Nephron progenitor cell (in vitro differentiated cells): ENCODE results near the gene TMOD2.
"Not testable (repeated sequence)": the region's sequence is repeated elsewhere in the genome, so short reads cannot be mapped to it uniquely, and the experiment has no call there.

Experiments used
- DNase-seq: peaks from one replicate; pipeline ENCODE4 v3.0.0; 2021
- H3K27ac Mint-ChIP-seq: 2 replicates; pipeline ENCODE4 v1.8.0; 2021; ENCODE audit warnings: mild to moderate bottlenecking, moderate library complexity, mixed read lengths
- H3K27me3 Mint-ChIP-seq: 2 replicates; pipeline ENCODE4 v1.8.0; 2021; ENCODE audit warnings: mild to moderate bottlenecking, low read depth, mixed read lengths; ENCODE audit not compliant: poor library complexity
- H3K36me3 Mint-ChIP-seq: 2 replicates; pipeline ENCODE4 v1.8.0; 2021; ENCODE audit warnings: low read depth, mixed read lengths
- H3K4me1 Mint-ChIP-seq: 2 replicates; pipeline ENCODE4 v1.8.0; 2021; ENCODE audit warnings: mixed read lengths
- H3K4me3 Mint-ChIP-seq: 2 replicates; pipeline ENCODE4 v1.8.0; 2021; ENCODE audit warnings: mild to moderate bottlenecking, moderate library complexity, mixed read lengths
- H3K9me3 Mint-ChIP-seq: 2 replicates; pipeline ENCODE4 v1.8.0; 2021; ENCODE audit warnings: mild to moderate bottlenecking, moderate library complexity, mixed read lengths
- CTCF ChIP-seq: fragments of 200-600 bp; sonication (generic); IDR thresholded peaks from 2 replicates; pipeline ENCODE4 v1.5.0; 2021; ENCODE audit warnings: antibody characterized with exemption

Gene TMOD2

GRCh38 chr15:51780636-51781035 is 29.2 kb downstream of the TMOD2 start:
- no peak overlapping the region for H3K4me3 Mint-ChIP-seq

GRCh38 chr15:51781506-51781905 is 30.1 kb downstream of the TMOD2 start:
- peaks cover 3% of the 10 kb centered on the region for H3K27me3 Mint-ChIP-seq
- H3K4me1 Mint-ChIP-seq, result no peaks in the 10 kb centered on the region

More at GRCh38 chr15:51780636-51781035, 29.2 kb downstream of the TMOD2 start:
- peaks cover 3% of the 10 kb centered on the region for H3K27me3 Mint-ChIP-seq
- H3K27ac Mint-ChIP-seq, result no peak overlapping the region
- no peaks in the 10 kb centered on the region for H3K4me1 Mint-ChIP-seq
- no peak for DNase-seq
- peaks cover 4% of the 10 kb centered on the region for H3K9me3 Mint-ChIP-seq
- peaks cover 4% of the 10 kb centered on the region for H3K36me3 Mint-ChIP-seq
- TF ChIP-seq CTCF, result no peak

GRCh38 chr15:51782357-51782896 is 31.0 kb downstream of the TMOD2 start:
- Mint-ChIP-seq H3K36me3 (peaks cover 11% of the 10 kb centered on the region), H3K4me1 (no peaks in the 10 kb centered on the region), H3K27me3 (peaks cover 3% of the 10 kb centered on the region), H3K4me3 (no peak overlapping the region), H3K9me3 (peaks cover 5% of the 10 kb centered on the region), H3K27ac (no peak overlapping the region)
- no peak for DNase-seq
- TF ChIP-seq CTCF, result no peak

More at GRCh38 chr15:51781506-51781905, 30.1 kb downstream of the TMOD2 start:
- Mint-ChIP-seq H3K27ac (no peak overlapping the region), H3K9me3 (peaks cover 4% of the 10 kb centered on the region), H3K4me3 (no peak overlapping the region), H3K36me3 (peaks cover 10% of the 10 kb centered on the region)
- no peak for TF ChIP-seq CTCF
- no peak for DNase-seq

- Mint-ChIP-seq H3K9me3 (peaks cover 10% of the 10 kb centered on the region), H3K4me1 (no peaks in the 10 kb centered on the region), H3K4me3 (no peak overlapping the region), H3K27me3 (peaks cover 7% of the 10 kb centered on the region), H3K36me3 (peaks cover 21% of the 10 kb centered on the region), H3K27ac (no peak overlapping the region)
- TF ChIP-seq CTCF, result no peak
- DNase-seq, result no peak
Observed at GRCh38 chr15:51783967-51784366, 32.6 kb downstream of the TMOD2 start.

GRCh38 chr15:51787130-51787529 is 35.7 kb downstream of the TMOD2 start:
- Mint-ChIP-seq H3K9me3 (peaks cover 16% of the 10 kb centered on the region), H3K36me3 (peaks cover 21% of the 10 kb centered on the region)
- H3K27ac Mint-ChIP-seq, DNase-seq, H3K4me3 Mint-ChIP-seq, H3K27me3 Mint-ChIP-seq, H3K4me1 Mint-ChIP-seq: not testable (repeated sequence)

GRCh38 chr15:51792474-51792873 is 41.1 kb downstream of the TMOD2 start:
- not testable (repeated sequence) for H3K36me3 Mint-ChIP-seq, H3K4me1 Mint-ChIP-seq, H3K27ac Mint-ChIP-seq

GRCh38 chr15:51793521-51794305 is 42.3 kb downstream of the TMOD2 start:
- Mint-ChIP-seq H3K9me3 (peaks cover 10% of the 10 kb centered on the region), H3K4me3 (no peak overlapping the region), H3K36me3 (no peaks in the 10 kb centered on the region), H3K27me3 (no peaks in the 10 kb centered on the region), H3K27ac (no peak overlapping the region), H3K4me1 (no peaks in the 10 kb centered on the region)
- no peak for TF ChIP-seq CTCF
- no peak for DNase-seq

More at GRCh38 chr15:51792474-51792873, 41.1 kb downstream of the TMOD2 start:
- not testable (repeated sequence) for H3K4me3 Mint-ChIP-seq, H3K27me3 Mint-ChIP-seq, DNase-seq
- H3K9me3 Mint-ChIP-seq, result peaks cover 11% of the 10 kb centered on the region
